Cardiac fibroblast (primary cell): ENCODE measurements around the gene CAMKK2.

Experiments used
- DNase-seq, 2 donors: peaks; one replicate each; pipeline versions ENCODE4 v3.0.0 to v3.0.0-alpha.2; 2010; ENCODE audit warnings: low read depth in 2 of 2
- H3K4me3 ChIP-seq, 2 donors: replicated peaks in 1 of 2; 1 replicate in 1 of 2; 2 replicates in 1 of 2; pipeline ENCODE4 v1.5.1; 2011; ENCODE audit warnings: low read depth in 2 of 2, low read length in 2 of 2, mild to moderate bottlenecking in 2 of 2, moderate library complexity in 1 of 2
- CTCF ChIP-seq: IDR thresholded peaks from one replicate; pipeline ENCODE4 v1.5.1; 2011; ENCODE audit warnings: low read depth, mild to moderate bottlenecking, low read length, inconsistent platforms

The CAMKK2 gene

GRCh38 chr12:121245951-121246350, 50.6 kb downstream of the CAMKK2 start:
- no peak for DNase-seq
- H3K4me3 ChIP-seq, result no peak overlapping the region
- TF ChIP-seq CTCF, result no peak

GRCh38 chr12:121245031-121245430, 51.5 kb downstream of the CAMKK2 start:
- no peak overlapping the region for H3K4me3 ChIP-seq
- TF ChIP-seq CTCF, result no peak
- no peak for DNase-seq

- no peak for TF ChIP-seq CTCF
- no peak for DNase-seq
- H3K4me3 ChIP-seq, result no peak overlapping the region
These were observed 55.1 kb downstream of the CAMKK2 start for GRCh38 chr12:121241156-121241970.

GRCh38 chr12:121240484-121241101, 55.9 kb downstream of the CAMKK2 start:
- H3K4me3 ChIP-seq, result no peak overlapping the region
- no peak for TF ChIP-seq CTCF
- DNase-seq, result peak in 1 of 2 donors; percentile 74

GRCh38 chr12:121240062-121240420, 56.5 kb downstream of the CAMKK2 start:
- no peak for TF ChIP-seq CTCF
- H3K4me3 ChIP-seq, result no peak overlapping the region
- DNase-seq, result no peak

GRCh38 chr12:121239351-121240061, 57.0 kb downstream of the CAMKK2 start:
- no peak overlapping the region for H3K4me3 ChIP-seq
- TF ChIP-seq CTCF, result no peak
- DNase-seq, result no peak
